Peyer's patch (tissue), 4 donors: ENCODE data around the gene TCF15. TPM values are rescaled to one million over a fixed set of nuclear protein-coding genes. Genes with fewer than 3 reads are reported as not detected.

Experiments
- DNase-seq, 3 donors: peaks; one replicate each; pipeline ENCODE4 v3.0.0-alpha.2; 2017 to 2019
- H3K27ac ChIP-seq, 4 donors: fragments of 200-600 bp; sonication (generic); one replicate each; pipeline ENCODE4 v1.5.1; 2016 to 2019
- H3K27me3 ChIP-seq, 2 donors: fragments of 200-600 bp; sonication (generic); one replicate each; pipeline ENCODE4 v1.5.1; 2019
- H3K36me3 ChIP-seq, 3 donors: fragments of 200-600 bp; sonication (generic); one replicate each; pipeline ENCODE4 v1.5.1; 2016 to 2019
- H3K4me1 ChIP-seq, 4 donors: fragments of 200-600 bp; sonication (generic); one replicate each; pipeline ENCODE4 v1.5.1; 2016 to 2019
- H3K4me3 ChIP-seq, 4 donors: fragments of 200-600 bp; sonication (generic); 1 replicate in 3 of 4; 2 replicates in 1 of 4; pipeline ENCODE4 v1.5.1; 2016 to 2019; ENCODE audit warnings: mild to moderate bottlenecking in 1 of 4
- H3K9me3 ChIP-seq, 4 donors: fragments of 200-600 bp; sonication (generic); one replicate each; pipeline ENCODE4 v1.5.1; 2016 to 2019; ENCODE audit warnings: mild to moderate bottlenecking in 1 of 4
- POLR2A ChIP-seq, 2 donors: fragments of 450-650 bp; IDR thresholded peaks; one replicate each; pipeline ENCODE4 v1.5.1; 2017; ENCODE audit warnings: antibody characterized with exemption in 2 of 2, mild to moderate bottlenecking in 2 of 2, moderate library complexity in 2 of 2
- total RNA-seq, 4 donors: library from RNA; depleted of rRNA; stranded (reverse); fragments of >200 nt; gene quantifications; one replicate each; pipeline ENCODE4 v1.1.0, GENCODE V29; 2016
- TF ChIP-seq, protein P1 (sequence below), 6 experiments: fragments of 450-650 bp in 4 of 6; fragments of 200-600 bp in 2 of 6; sonication (generic) in 1 of 6; IDR thresholded peaks; one replicate each; pipeline ENCODE4 v1.5.1; 2017 to 2019; ENCODE audit warnings: antibody characterized with exemption in 6 of 6, mild to moderate bottlenecking in 3 of 6, moderate library complexity in 1 of 6

The TCF15 gene
- total RNA-seq, 4 donors from 2014 or later: not detected

DNA sequence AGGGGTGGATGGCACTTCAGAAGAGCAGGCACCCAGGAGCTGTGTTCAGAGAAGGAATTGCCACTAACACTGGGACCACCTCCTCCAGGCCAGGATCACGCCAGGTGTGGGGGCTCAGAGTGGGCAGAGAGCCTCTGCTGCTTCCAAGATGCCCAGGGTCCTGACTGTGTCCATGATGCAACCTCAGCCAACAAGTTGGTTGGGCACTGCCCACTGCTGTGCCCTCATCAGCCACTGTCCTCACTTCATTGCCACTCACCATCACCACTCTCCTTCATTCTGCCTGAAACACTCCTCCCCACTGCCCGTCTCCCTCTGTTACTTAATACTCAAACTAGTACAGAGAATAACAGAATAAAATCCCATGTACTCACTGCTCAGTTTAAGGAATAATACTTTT lies 16.5 kb upstream of the TCF15 start:
- H3K27ac ChIP-seq: no peak overlapping the region
- no peaks in the 10 kb centered on the region for H3K4me1 ChIP-seq
- H3K36me3 ChIP-seq: no peaks in the 10 kb centered on the region
- TF ChIP-seq, protein P1, sequence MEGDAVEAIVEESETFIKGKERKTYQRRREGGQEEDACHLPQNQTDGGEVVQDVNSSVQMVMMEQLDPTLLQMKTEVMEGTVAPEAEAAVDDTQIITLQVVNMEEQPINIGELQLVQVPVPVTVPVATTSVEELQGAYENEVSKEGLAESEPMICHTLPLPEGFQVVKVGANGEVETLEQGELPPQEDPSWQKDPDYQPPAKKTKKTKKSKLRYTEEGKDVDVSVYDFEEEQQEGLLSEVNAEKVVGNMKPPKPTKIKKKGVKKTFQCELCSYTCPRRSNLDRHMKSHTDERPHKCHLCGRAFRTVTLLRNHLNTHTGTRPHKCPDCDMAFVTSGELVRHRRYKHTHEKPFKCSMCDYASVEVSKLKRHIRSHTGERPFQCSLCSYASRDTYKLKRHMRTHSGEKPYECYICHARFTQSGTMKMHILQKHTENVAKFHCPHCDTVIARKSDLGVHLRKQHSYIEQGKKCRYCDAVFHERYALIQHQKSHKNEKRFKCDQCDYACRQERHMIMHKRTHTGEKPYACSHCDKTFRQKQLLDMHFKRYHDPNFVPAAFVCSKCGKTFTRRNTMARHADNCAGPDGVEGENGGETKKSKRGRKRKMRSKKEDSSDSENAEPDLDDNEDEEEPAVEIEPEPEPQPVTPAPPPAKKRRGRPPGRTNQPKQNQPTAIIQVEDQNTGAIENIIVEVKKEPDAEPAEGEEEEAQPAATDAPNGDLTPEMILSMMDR (IDR thresholded peaks at IDR 0.05): no peak
- no peak for TF ChIP-seq POLR2A (IDR thresholded peaks at IDR 0.05)
- no peaks in the 10 kb centered on the region for H3K27me3 ChIP-seq
- H3K4me3 ChIP-seq: no peak overlapping the region
- H3K9me3 ChIP-seq: no peaks in the 10 kb centered on the region
- DNase-seq: no peak

DNA sequence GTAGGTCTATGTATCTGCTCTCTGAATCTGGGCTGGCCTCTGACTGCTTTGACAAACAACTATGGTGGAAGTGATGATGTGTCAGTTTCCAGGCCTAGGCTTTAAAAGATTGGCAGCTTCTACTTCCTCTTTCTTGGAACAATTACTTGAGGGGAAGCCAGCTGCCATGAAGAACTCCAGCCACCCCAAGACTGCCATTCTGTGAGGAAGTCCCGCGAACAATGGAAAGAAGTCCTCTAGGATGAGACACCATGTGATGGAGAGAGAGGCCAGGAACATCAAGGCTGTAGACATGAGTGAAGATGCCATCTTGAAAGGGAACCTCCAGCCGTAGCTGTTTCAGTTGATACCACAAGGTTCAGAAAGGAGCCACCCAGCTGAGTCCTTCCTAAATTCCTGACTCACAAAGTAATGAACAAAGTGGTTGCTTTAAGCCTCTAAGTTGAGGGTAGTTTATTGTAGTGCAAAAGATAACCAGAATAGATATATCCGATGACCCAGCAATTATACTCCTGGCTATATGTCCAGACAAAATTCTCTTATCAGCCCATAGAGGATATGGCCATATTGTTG lies 15.3 kb upstream of the TCF15 start:
- Histone ChIP-seq H3K9me3 (no peaks in the 10 kb centered on the region), H3K36me3 (no peaks in the 10 kb centered on the region), H3K27me3 (no peaks in the 10 kb centered on the region), H3K27ac (no peak overlapping the region), H3K4me3 (no peak overlapping the region), H3K4me1 (no peaks in the 10 kb centered on the region)
- DNase-seq: no peak
- TF ChIP-seq POLR2A (IDR thresholded peaks at IDR 0.05): no peak
- TF ChIP-seq, protein P1 (IDR thresholded peaks at IDR 0.05): no peak

DNA sequence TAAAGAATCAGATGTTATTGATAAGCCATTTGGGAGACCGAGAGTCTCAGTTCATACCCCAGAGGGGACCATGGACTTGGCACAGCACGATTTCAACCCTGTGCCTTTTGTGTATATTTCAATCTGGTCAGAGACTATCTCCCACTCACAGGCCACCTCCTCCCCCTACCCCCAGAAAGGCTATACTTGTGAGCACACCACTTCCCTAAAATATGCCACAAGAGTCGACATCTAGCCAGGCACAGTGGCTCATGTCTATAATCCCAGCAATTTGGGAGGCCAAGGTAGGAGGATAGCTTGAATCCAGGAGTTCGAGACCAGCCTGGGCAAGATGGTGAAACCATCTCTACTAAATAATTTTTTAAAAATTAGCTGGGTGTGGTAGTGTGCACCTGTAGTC lies 13.6 kb upstream of the TCF15 start:
- H3K9me3 ChIP-seq: no peaks in the 10 kb centered on the region
- TF ChIP-seq, protein P1 (IDR thresholded peaks at IDR 0.05): no peak
- no peak for TF ChIP-seq POLR2A (IDR thresholded peaks at IDR 0.05)
- no peak overlapping the region for H3K4me3 ChIP-seq
- no peak overlapping the region for H3K27ac ChIP-seq
- H3K4me1 ChIP-seq: no peaks in the 10 kb centered on the region
- no peak for DNase-seq
- no peaks in the 10 kb centered on the region for H3K27me3 ChIP-seq
- H3K36me3 ChIP-seq: no peaks in the 10 kb centered on the region

DNA sequence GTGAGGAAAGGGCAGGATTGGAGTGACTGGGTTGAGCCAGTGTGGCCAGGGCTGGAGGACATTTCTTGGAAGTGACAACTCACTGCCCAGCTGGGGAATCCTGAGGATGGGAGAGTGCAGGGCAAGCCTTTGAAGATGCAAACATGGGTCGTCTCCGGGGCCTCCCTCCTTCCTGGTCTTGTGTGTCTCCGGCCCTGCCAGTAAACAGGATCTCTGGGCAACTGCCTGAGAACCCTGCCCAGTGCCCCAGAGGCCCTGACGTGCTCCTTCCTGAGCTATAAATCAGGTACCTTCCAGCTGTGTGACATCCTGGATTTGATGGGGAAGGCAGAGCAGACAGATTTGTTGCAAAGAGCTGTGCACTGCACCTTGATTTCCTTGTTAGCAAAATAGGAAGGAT lies 12.9 kb upstream of the TCF15 start:
- DNase-seq: no peak
- no peaks in the 10 kb centered on the region for H3K36me3 ChIP-seq
- H3K27ac ChIP-seq: no peak overlapping the region
- TF ChIP-seq, protein P1 (IDR thresholded peaks at IDR 0.05): no peak
- H3K9me3 ChIP-seq: no peaks in the 10 kb centered on the region
- no peak overlapping the region for H3K4me3 ChIP-seq
- no peaks in the 10 kb centered on the region for H3K27me3 ChIP-seq
- H3K4me1 ChIP-seq: no peaks in the 10 kb centered on the region

DNA sequence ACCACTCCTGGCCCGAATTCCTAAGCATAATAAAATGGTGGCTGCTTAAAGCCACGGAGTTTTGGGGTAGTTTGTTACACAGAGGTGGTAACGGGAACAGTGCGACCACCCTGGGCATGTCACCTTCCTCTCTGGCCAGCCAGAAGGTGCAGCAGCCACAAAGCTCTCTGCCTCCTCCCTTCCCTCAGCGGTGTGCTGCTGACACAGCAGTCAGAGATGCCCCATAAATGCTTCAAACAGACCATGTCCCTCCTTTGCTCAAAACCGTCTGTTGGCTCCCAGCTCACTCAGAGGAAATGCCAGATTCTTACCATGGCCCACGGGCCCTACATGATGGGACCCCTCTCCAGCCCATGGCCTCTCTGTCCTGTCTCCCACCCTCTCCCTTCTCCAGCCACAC lies 12.1 kb upstream of the TCF15 start:
- Histone ChIP-seq H3K27ac (no peak overlapping the region), H3K9me3 (no peaks in the 10 kb centered on the region), H3K4me3 (no peak overlapping the region), H3K36me3 (no peaks in the 10 kb centered on the region), H3K27me3 (no peaks in the 10 kb centered on the region), H3K4me1 (no peaks in the 10 kb centered on the region)
- TF ChIP-seq POLR2A (IDR thresholded peaks at IDR 0.05): no peak
- TF ChIP-seq, protein P1 (IDR thresholded peaks at IDR 0.05): no peak
- no peak for DNase-seq
